ENCODE results near the gene CAVIN2.

DNA sequence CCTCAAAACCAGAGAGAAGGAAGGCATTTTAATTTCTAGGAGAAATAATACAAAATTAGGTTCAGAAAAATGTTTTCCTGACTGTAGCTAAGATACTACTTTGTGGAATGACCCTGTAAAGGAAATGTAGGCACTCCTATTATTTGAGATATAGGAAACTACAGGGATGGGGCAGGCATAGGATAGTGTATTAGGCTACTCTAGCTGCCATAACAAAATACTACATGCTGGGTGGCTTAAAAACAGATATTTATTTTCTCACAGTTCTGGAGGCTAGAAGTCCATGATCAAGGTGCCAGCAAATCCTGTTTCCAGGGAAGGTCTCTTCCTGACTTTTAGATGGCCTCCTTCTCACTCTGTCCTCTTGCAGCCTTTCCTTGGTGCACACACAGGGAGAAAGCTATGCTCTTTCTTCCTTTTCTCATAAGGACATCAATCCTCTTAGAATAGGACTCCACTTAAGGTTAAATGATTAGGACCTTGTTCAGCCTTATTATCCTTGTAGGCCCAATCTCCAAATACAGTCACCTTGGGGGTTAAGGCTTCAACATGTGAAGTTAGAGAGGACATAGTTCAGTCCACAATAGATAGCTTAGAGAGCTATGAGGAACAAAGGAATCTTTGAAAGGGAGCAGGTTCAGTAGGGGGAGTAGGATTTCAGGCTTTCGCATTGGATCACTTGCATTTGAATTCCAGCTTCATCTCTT, 14.0 kb upstream of the CAVIN2 start:
- TF ChIP-seq, protein P1, sequence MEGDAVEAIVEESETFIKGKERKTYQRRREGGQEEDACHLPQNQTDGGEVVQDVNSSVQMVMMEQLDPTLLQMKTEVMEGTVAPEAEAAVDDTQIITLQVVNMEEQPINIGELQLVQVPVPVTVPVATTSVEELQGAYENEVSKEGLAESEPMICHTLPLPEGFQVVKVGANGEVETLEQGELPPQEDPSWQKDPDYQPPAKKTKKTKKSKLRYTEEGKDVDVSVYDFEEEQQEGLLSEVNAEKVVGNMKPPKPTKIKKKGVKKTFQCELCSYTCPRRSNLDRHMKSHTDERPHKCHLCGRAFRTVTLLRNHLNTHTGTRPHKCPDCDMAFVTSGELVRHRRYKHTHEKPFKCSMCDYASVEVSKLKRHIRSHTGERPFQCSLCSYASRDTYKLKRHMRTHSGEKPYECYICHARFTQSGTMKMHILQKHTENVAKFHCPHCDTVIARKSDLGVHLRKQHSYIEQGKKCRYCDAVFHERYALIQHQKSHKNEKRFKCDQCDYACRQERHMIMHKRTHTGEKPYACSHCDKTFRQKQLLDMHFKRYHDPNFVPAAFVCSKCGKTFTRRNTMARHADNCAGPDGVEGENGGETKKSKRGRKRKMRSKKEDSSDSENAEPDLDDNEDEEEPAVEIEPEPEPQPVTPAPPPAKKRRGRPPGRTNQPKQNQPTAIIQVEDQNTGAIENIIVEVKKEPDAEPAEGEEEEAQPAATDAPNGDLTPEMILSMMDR (IDR thresholded peaks at IDR 0.05): no peak
- TF ChIP-seq POLR2A (IDR thresholded peaks at IDR 0.05): no peak
